ENCODE results near the gene TMEM54. TPM values are rescaled to one million over a fixed set of nuclear protein-coding genes. Genes with fewer than 3 reads are reported as not detected.
A peak's percentile ranks its signal among the peaks of the same experiment; 100 is the strongest.

TMEM54 gene
- total and polyA plus RNA-seq, 9 of the 15 experiments (the other 6 are each of a cell fraction or from before 2014, with no cell fraction given): 1.00 to 16.2 (median 8.2) TPM

DNA sequence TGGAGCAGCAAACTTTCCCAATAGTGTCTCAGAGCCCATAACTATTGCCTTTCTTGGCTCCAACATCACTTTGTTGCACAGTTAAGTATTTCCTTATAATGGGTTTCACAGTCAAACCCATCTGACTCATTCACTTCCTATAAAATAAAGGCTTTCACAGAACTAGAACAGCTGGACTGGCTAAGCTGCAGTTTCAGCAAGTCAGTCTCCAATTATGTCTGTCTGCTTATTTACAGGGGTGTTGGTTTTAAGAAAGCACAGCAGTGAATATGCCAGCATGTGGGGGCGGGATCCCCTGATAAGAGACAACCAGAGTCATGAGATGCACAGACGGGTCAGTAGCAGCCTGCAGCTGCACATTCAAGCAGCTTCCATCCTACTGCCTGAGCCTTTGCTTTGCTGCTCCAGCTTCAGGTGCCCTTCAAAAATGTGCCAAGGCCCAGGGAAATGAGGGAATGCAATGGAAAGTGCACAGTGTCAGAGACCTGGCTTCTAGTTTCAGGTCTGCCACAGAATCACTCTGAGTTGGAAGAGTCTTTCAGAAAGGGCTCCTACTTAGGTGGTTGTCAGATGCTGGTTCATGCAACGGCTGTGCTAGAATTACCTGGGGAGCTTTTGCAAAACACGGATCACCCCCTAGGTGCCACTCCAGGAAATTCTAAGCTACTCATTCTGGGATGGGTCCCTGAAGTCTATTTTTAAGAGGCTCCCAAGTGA lies 38.6 kb upstream of the TMEM54 start:
- Histone ChIP-seq H3K4me2 (ENCODE audit: insufficient read depth, low read length) (no peak overlapping the region; the same call in 1 of the 2 replicates), H4K20me1 (replicated peaks; ENCODE audit: control insufficient read depth, insufficient read depth, low read length) (no peaks in the 10 kb centered on the region), H3K4me1 (replicated peaks in 1 of 2; ENCODE audit: control insufficient read depth in 2 of 2, insufficient read depth in 2 of 2, low read length in 2 of 2) (peaks cover 5 to 13% of the 10 kb centered on the region in 2 experiments; a peak in 4 of 5 replicates), H3K9me3 (replicated peaks; ENCODE audit: control insufficient read depth, insufficient read depth, low read depth, low read length) (no peaks in the 10 kb centered on the region), H3K79me2 (ENCODE audit: control insufficient read depth, insufficient read depth, low read length) (no peaks in the 10 kb centered on the region), H3K27me3 (ENCODE audit: control insufficient read depth in 2 of 2, insufficient read depth in 2 of 2, low read length in 2 of 2) (no peaks in the 10 kb centered on the region), H3K9ac (ENCODE audit: insufficient read depth in 1 of 2, low read depth in 2 of 2, low read length in 2 of 2) (no peak overlapping the region; a peak in 1 of 4 replicates), H3K9me1 (ENCODE audit: control insufficient read depth, insufficient read depth, low read length) (no peaks in the 10 kb centered on the region), H2AFZ (ENCODE audit: low read depth, low read length) (no peak overlapping the region), H3K27ac (ENCODE audit: extremely low read depth, low read depth, low read length) (no peak overlapping the region), H3K4me3 (no peak overlapping the region), H3K36me3 (ENCODE audit: control insufficient read depth, insufficient read depth, low read length) (peaks cover 51% of the 10 kb centered on the region; the same call in 2 of the 3 replicates)
- DNase-seq (ENCODE audit: extremely low read depth in 1 of 4, low spot score in 3 of 4): peak; percentile 35 to 83 (median 66)
- ATAC-seq: peak; percentile 92
- ChIA-PET POLR2A (interaction anchor here (0.6 to 2.7 kb wide), 9 partner anchors 9 to 59 kb away, joined by 3 to 16 read pairs (median 4); partner anchors contain the start of gene RNF19B), CTCF (ENCODE audit: low intra/inter-chr PET ratio) (interaction anchor here (1.1 to 1.5 kb wide), 2 partner anchors 68 to 115 kb away, joined by 3 read pairs; no protein-coding TSS in a partner anchor)
- WGBS (ENCODE audit: insufficient coverage, low coverage, missing lambda C conversion rate): 16% methylated on average over 4 of the region's 4 CpGs
- peak; percentile 92 for FAIRE-seq
- in situ Hi-C loops (cut with MboI) (loop anchor here (5.0 kb wide), 1 partner anchor 57 kb away; no protein-coding TSS in a partner anchor), intact Hi-C loops (cut with micrococcal nuclease) (no loop called here)
- BruUV-seq (replicated peaks): no TSS peak
- no peak for TF ChIP-seq ZNF431 (CRISPR knock-in tag; IDR thresholded peaks at IDR 0.05)
- no peak for TF ChIP-seq NFRKB (IDR thresholded peaks at IDR 0.05; ENCODE audit: low read depth)
- no peak for TF ChIP-seq HDGF (IDR thresholded peaks at IDR 0.05)
- TF ChIP-seq ZNF444 (CRISPR knock-in tag; IDR thresholded peaks at IDR 0.05): no peak
- TF ChIP-seq, protein P1, sequence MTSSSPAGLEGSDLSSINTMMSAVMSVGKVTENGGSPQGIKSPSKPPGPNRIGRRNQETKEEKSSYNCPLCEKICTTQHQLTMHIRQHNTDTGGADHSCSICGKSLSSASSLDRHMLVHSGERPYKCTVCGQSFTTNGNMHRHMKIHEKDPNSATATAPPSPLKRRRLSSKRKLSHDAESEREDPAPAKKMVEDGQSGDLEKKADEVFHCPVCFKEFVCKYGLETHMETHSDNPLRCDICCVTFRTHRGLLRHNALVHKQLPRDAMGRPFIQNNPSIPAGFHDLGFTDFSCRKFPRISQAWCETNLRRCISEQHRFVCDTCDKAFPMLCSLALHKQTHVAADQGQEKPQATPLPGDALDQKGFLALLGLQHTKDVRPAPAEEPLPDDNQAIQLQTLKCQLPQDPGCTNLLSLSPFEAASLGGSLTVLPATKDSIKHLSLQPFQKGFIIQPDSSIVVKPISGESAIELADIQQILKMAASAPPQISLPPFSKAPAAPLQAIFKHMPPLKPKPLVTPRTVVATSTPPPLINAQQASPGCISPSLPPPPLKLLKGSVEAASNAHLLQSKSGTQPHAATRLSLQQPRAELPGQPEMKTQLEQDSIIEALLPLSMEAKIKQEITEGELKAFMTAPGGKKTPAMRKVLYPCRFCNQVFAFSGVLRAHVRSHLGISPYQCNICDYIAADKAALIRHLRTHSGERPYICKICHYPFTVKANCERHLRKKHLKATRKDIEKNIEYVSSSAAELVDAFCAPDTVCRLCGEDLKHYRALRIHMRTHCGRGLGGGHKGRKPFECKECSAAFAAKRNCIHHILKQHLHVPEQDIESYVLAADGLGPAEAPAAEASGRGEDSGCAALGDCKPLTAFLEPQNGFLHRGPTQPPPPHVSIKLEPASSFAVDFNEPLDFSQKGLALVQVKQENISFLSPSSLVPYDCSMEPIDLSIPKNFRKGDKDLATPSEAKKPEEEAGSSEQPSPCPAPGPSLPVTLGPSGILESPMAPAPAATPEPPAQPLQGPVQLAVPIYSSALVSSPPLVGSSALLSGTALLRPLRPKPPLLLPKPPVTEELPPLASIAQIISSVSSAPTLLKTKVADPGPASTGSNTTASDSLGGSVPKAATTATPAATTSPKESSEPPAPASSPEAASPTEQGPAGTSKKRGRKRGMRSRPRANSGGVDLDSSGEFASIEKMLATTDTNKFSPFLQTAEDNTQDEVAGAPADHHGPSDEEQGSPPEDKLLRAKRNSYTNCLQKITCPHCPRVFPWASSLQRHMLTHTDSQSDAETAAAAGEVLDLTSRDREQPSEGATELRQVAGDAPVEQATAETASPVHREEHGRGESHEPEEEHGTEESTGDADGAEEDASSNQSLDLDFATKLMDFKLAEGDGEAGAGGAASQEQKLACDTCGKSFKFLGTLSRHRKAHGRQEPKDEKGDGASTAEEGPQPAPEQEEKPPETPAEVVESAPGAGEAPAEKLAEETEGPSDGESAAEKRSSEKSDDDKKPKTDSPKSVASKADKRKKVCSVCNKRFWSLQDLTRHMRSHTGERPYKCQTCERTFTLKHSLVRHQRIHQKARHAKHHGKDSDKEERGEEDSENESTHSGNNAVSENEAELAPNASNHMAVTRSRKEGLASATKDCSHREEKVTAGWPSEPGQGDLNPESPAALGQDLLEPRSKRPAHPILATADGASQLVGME (CRISPR knock-in tag; IDR thresholded peaks at IDR 0.05): 0 out of 2 replicates have a peak, but pooled peaks have one; percentile 44
- peak; percentile 74 for TF ChIP-seq CXXC5 (CRISPR knock-in tag; IDR thresholded peaks at IDR 0.05)
- TF ChIP-seq TCF3 (CRISPR knock-in tag; IDR thresholded peaks at IDR 0.05): peak; percentile 83
- TF ChIP-seq ELF4 (CRISPR knock-in tag; IDR thresholded peaks at IDR 0.05): 0 out of 2 replicates have a peak, but pooled peaks have one; percentile 26
- TF ChIP-seq MAFF (IDR thresholded peaks at IDR 0.05; ENCODE audit: low read length): no peak
- TF ChIP-seq ZKSCAN3 (CRISPR knock-in tag; IDR thresholded peaks at IDR 0.05): no peak
- no peak for TF ChIP-seq DDX20 (tag; IDR thresholded peaks at IDR 0.05; ENCODE audit: low read depth)
- TF ChIP-seq POLR2AphosphoS5 (IDR thresholded peaks at IDR 0.05; ENCODE audit: control insufficient read depth, insufficient read depth, low read depth, low read length): peak; percentile 54; the same call in 1 of the 2 replicates
- TF ChIP-seq PTTG1 (tag; IDR thresholded peaks at IDR 0.05; ENCODE audit: low read depth): no peak
- TF ChIP-seq ZNF184 (CRISPR knock-in tag; IDR thresholded peaks at IDR 0.05): no peak
- TF ChIP-seq TRIM28 (IDR thresholded peaks at IDR 0.05): no peak
- peak; percentile 58; the same call in 1 of the 2 replicates for TF ChIP-seq DMBX1 (CRISPR knock-in tag; IDR thresholded peaks at IDR 0.05; ENCODE audit: borderline replicate concordance)
- TF ChIP-seq SP2 (IDR thresholded peaks at IDR 0.05; ENCODE audit: extremely low read depth, low read depth, low read length, poor library complexity, severe bottlenecking): no peak

All from K562 (cell line).